T-cell (primary cell): ENCODE measurements around the gene NELFB. TPM values are rescaled to one million over a fixed set of nuclear protein-coding genes. Genes with fewer than 3 reads are reported as not detected.
A peak's percentile ranks its signal among the peaks of the same experiment; 100 is the strongest.

Source experiments
- ATAC-seq, 4 experiments: fragments of 200-7000 bp in 3 of 4; fragments of 150-1000 bp in 1 of 4; cut with Tn5 transposase; replicated peaks in 1 of 4; 1 replicate in 3 of 4; 2 replicates in 1 of 4; pipeline ENCODE4 v1.10.0; 2021; ENCODE audit warnings: moderate library complexity in 3 of 4, mild to moderate bottlenecking in 2 of 4, moderate number of reproducible peaks in 1 of 4
- CTCF ChIA-PET, 2 donors: fragments of 300-600 bp; sonication (Branson Sonifier 250); formaldehyde crosslinking; loops; one replicate each; lab custom pipeline; 2022; ENCODE audit warnings: antibody characterized with exemption in 2 of 2; lab: Charles Lee
- POLR2A ChIA-PET, 2 donors: fragments of 300-600 bp; sonication (Branson Sonifier 250); formaldehyde crosslinking; loops; one replicate each; lab custom pipeline; 2022; ENCODE audit warnings: antibody characterized with exemption in 2 of 2; lab: Charles Lee
- DNase-seq, 35 experiments: peaks; one replicate each; pipeline versions ENCODE4 v3.0.0 to v3.0.0-alpha.2; 2013 to 2023
- H3K27ac ChIP-seq: one replicate; pipeline ENCODE4 v1.5.1; 2013; ENCODE audit warnings: low read length
- H3K27me3 ChIP-seq, 2 experiments: replicated peaks in 1 of 2; 1 replicate in 1 of 2; 2 replicates in 1 of 2; pipeline versions ENCODE4 v1.6.1 to v1.7.0; 2013; ENCODE audit warnings: low read length in 1 of 2, mixed read lengths in 1 of 2; ENCODE audit not compliant: control insufficient read depth in 2 of 2, insufficient read depth in 2 of 2; ENCODE audit errors: extremely low read depth in 1 of 2
- H3K36me3 ChIP-seq, 2 donors: 1 replicate in 1 of 2; 2 replicates in 1 of 2; pipeline versions ENCODE4 v1.6.1 to v1.7.0; 2013; ENCODE audit warnings: low read length in 1 of 2; ENCODE audit not compliant: control insufficient read depth in 2 of 2, insufficient read depth in 1 of 2; ENCODE audit errors: extremely low read depth in 1 of 2
- H3K4me1 ChIP-seq, 2 experiments: 1 replicate in 1 of 2; 2 replicates in 1 of 2; pipeline versions ENCODE4 v1.6.1 to v1.7.0; 2013; ENCODE audit warnings: low read length in 2 of 2, mixed read lengths in 1 of 2; ENCODE audit not compliant: insufficient read depth in 2 of 2, control insufficient read depth in 1 of 2; ENCODE audit errors: extremely low read depth in 1 of 2
- H3K4me3 ChIP-seq, 2 donors: 1 replicate in 1 of 2; 2 replicates in 1 of 2; pipeline versions ENCODE4 v1.5.1 to v1.7.0; 2013; ENCODE audit warnings: mild to moderate bottlenecking in 2 of 2, low read length in 1 of 2, moderate library complexity in 1 of 2; ENCODE audit not compliant: control insufficient read depth in 1 of 2; ENCODE audit errors: extremely low read depth in 1 of 2
- H3K9me3 ChIP-seq: 2 replicates; pipeline ENCODE4 v1.7.0; 2013
- H3K27ac Mint-ChIP-seq, 2 donors: one replicate each; pipeline ENCODE4 v1.8.0; 2020 to 2021; ENCODE audit warnings: mild to moderate bottlenecking in 2 of 2, mixed read lengths in 2 of 2
- H3K27me3 Mint-ChIP-seq, 2 donors: one replicate each; pipeline ENCODE4 v1.8.0; 2021 to 2022; ENCODE audit warnings: mixed read lengths in 2 of 2
- H3K36me3 Mint-ChIP-seq: one replicate; pipeline ENCODE4 v1.8.0; 2021; ENCODE audit warnings: mixed read lengths
- H3K4me1 Mint-ChIP-seq, 3 donors: one replicate each; pipeline ENCODE4 v1.8.0; 2020 to 2022; ENCODE audit warnings: mixed read lengths in 3 of 3, mild to moderate bottlenecking in 1 of 3
- H3K4me3 Mint-ChIP-seq, 3 donors: one replicate each; pipeline ENCODE4 v1.8.0; 2020 to 2022; ENCODE audit warnings: mild to moderate bottlenecking in 3 of 3, mixed read lengths in 3 of 3, moderate library complexity in 3 of 3
- H3K9me3 Mint-ChIP-seq, 3 donors: one replicate each; pipeline ENCODE4 v1.8.0; 2020 to 2022; ENCODE audit warnings: mixed read lengths in 3 of 3
- WGBS: methylation state at CpG from one replicate; pipeline ENCODE4 v1.1.5; 2013; ENCODE audit warnings: missing lambda C conversion rate; ENCODE audit not compliant: insufficient coverage; 5-methylcytosine and 5-hydroxymethylcytosine counted together
- total RNA-seq, 35 experiments: library from RNA in 6 of 35; stranded (reverse) in 6 of 35; fragments of 120-200 nt in 1 of 35; gene quantifications; one replicate each; pipeline versions ENCODE4 v1.2.1 to v1.2.4 and lab custom pipeline; 2013 to 2026

The NELFB gene
- total RNA-seq, 5 donors from 2014 or later (not counting 1 experiment from before 2014, with no cell fraction given), result 36.1 to 62.2 (median 58.8) TPM

- WGBS, result 75% methylated on average over 25 of the region's 40 CpGs
- DNase-seq (no peak), ATAC-seq (no peak)
- no peaks in the 10 kb centered on the region for H3K9me3 ChIP-seq
- peaks cover 3 to 36% of the 10 kb centered on the region in 2 experiments for H3K4me1 ChIP-seq
- Mint-ChIP-seq H3K36me3 (no peaks in the 10 kb centered on the region), H3K4me3 (no peak overlapping the region), H3K9me3 (no peaks in the 10 kb centered on the region), H3K27ac (no peak overlapping the region), H3K4me1 (peaks cover 10 to 19% (median 12%) of the 10 kb centered on the region in 3 donors), H3K27me3 (peaks cover 0 to 14% of the 10 kb centered on the region in 2 donors)
- ChIA-PET POLR2A (no interaction called here), CTCF (no interaction called here)
- peaks cover 0 to 3% of the 10 kb centered on the region in 2 donors for H3K36me3 ChIP-seq
- no peak overlapping the region for H3K4me3 ChIP-seq
- peaks cover 0 to 57% of the 10 kb centered on the region in 2 experiments for H3K27me3 ChIP-seq
- H3K27ac ChIP-seq, result no peak overlapping the region
These were observed 21.0 kb upstream of the NELFB start for GRCh38 chr9:137234055-137234697.

DNA sequence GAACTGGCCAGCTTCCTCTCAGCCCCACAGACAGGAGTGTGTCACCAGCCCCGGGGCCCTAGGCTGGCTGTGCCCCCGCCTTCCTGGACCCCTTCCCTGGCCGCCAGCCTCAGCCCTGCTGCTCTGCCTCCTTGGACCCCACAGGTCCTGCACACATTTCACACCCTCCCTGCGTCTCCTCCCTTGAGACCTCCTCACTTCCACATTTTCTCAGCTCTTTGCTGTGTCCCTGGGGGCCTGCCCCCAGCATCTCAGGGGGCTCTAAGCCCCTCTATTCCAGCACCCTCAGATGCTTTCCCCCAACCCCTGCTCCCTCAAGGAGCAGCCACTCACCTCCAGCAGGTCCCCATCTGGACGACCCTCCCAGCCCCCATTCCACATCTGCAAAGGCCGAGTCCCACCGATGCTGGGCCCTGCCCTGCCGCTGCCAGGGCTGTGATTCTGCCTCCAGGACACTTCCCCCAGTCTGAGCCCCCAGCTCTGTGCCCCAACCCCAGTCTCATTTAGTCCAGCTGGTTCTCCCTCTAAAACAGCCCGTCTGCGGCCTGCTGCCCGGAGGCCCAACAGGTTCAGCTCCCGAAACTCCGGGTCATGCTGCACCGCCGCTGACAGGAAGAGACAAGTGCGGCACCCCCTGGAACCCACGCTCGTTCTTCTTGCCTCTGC, 20.2 kb upstream of the NELFB start:
- ATAC-seq (no peak), DNase-seq (no peak)
- peaks cover 10 to 24% (median 16%) of the 10 kb centered on the region in 3 donors for H3K4me1 Mint-ChIP-seq
- peaks cover 0 to 11% of the 10 kb centered on the region in 2 donors for H3K27me3 Mint-ChIP-seq
- H3K36me3 Mint-ChIP-seq, result no peaks in the 10 kb centered on the region
- Histone ChIP-seq H3K27me3 (peaks cover 0 to 50% of the 10 kb centered on the region in 2 experiments), H3K4me1 (peaks cover 3 to 43% of the 10 kb centered on the region in 2 experiments), H3K27ac (no peak overlapping the region), H3K9me3 (no peaks in the 10 kb centered on the region), H3K4me3 (no peak overlapping the region), H3K36me3 (peaks cover 0 to 3% of the 10 kb centered on the region in 2 donors)
- H3K4me3 Mint-ChIP-seq, result no peak overlapping the region
- H3K9me3 Mint-ChIP-seq, result no peaks in the 10 kb centered on the region
- no peak overlapping the region for H3K27ac Mint-ChIP-seq
- ChIA-PET CTCF (no interaction called here), POLR2A (interaction anchor here in 1 of 2 donors (0.6 kb wide), 1 partner anchor 34 kb away, joined by 3 read pairs; no protein-coding TSS in a partner anchor)
- 72% methylated on average over 11 of the region's 18 CpGs for WGBS

GRCh38 chr9:137235424-137236237, 19.5 kb upstream of the NELFB start:
- POLR2A ChIA-PET, result interaction anchor here (0.6 kb wide), 2 partner anchors 29 to 35 kb away, joined by 3 to 5 read pairs; no protein-coding TSS in a partner anchor
- 72% methylated on average over 25 of the region's 35 CpGs for WGBS
- no peak overlapping the region for H3K27ac Mint-ChIP-seq
- H3K4me3 ChIP-seq, result no peak overlapping the region
- peaks cover 10 to 24% (median 17%) of the 10 kb centered on the region in 3 donors for H3K4me1 Mint-ChIP-seq
- H3K9me3 ChIP-seq, result no peaks in the 10 kb centered on the region
- peak overlapping the region in 1 of 3 donors; percentile 16 for H3K4me3 Mint-ChIP-seq
- H3K36me3 Mint-ChIP-seq, result no peaks in the 10 kb centered on the region
- no peaks in the 10 kb centered on the region for H3K9me3 Mint-ChIP-seq
- H3K27ac ChIP-seq, result no peak overlapping the region
- H3K27me3 Mint-ChIP-seq, result peaks cover 0 to 11% of the 10 kb centered on the region in 2 donors
- ATAC-seq (no peak), DNase-seq (no peak)
- H3K4me1 ChIP-seq, result peaks cover 3 to 47% of the 10 kb centered on the region in 2 experiments
- CTCF ChIA-PET, result interaction anchor here (0.6 to 1.2 kb wide), 7 partner anchors 21 to 968 kb away, joined by 3 to 6 read pairs (median 4); partner anchors contain the start of gene MAN1B1 (in 1 of the 2)
- peaks cover 0 to 3% of the 10 kb centered on the region in 2 donors for H3K36me3 ChIP-seq
- H3K27me3 ChIP-seq, result peaks cover 0 to 43% of the 10 kb centered on the region in 2 experiments

- no peak overlapping the region for H3K27ac Mint-ChIP-seq
- CTCF ChIA-PET, result interaction anchor here (0.5 to 1.2 kb wide), 15 partner anchors 11 to 969 kb away, joined by 3 to 9 read pairs (median 4); partner anchors contain the start of genes MAN1B1 (in 1 of the 2) and NELFB (in 1 of the 2)
- H3K36me3 Mint-ChIP-seq, result no peaks in the 10 kb centered on the region
- Histone ChIP-seq H3K9me3 (no peaks in the 10 kb centered on the region), H3K27me3 (peaks cover 0 to 35% of the 10 kb centered on the region in 2 experiments), H3K4me3 (no peak overlapping the region), H3K36me3 (peaks cover 0 to 3% of the 10 kb centered on the region in 2 donors), H3K27ac (no peak overlapping the region), H3K4me1 (peaks cover 3 to 47% of the 10 kb centered on the region in 2 experiments)
- no peaks in the 10 kb centered on the region for H3K9me3 Mint-ChIP-seq
- H3K27me3 Mint-ChIP-seq, result peaks cover 0 to 8% of the 10 kb centered on the region in 2 donors
- peak; percentile 20 to 37 (median 24) for ATAC-seq
- 10% methylated on average over 27 of the region's 31 CpGs for WGBS
- POLR2A ChIA-PET, result interaction anchor here (0.6 kb wide), 2 partner anchors 25 to 30 kb away, joined by 4 to 5 read pairs; no protein-coding TSS in a partner anchor
- H3K4me3 Mint-ChIP-seq, result peak overlapping the region in 1 of 3 donors; percentile 16
- H3K4me1 Mint-ChIP-seq, result peaks cover 15 to 27% (median 19%) of the 10 kb centered on the region in 3 donors
- peak; percentile 71 to 95 (median 87) for DNase-seq
These were observed 18.7 kb upstream of the NELFB start for GRCh38 chr9:137236238-137236935.

DNA sequence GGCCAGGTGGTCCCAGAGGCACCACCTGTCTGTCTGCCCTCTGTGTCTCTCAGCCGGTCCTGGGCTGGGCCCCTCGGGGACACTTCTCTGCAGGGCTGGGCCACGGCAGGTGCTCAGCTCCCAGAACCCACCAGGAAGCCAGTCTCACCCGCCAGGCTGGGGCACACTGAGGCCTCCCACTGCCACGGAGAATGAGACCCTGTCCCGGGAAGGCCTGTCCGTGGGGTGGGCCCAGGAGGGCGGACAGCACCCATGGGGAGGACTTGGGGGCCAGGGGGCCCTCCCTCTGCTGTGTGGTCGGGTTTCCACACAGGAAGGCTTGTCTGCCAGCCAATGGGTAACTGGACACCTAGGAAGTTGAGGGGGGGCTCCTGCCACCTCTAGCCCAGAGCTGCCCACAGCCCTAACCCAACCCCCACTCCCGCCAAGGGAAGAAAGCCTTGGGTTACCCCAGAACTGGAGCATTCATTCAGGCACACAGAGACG, 18.1 kb upstream of the NELFB start:
- no peaks in the 10 kb centered on the region for H3K9me3 ChIP-seq

More for the DNA sequence above, 18.1 kb upstream of the NELFB start:
- peaks cover 0 to 29% of the 10 kb centered on the region in 2 experiments for H3K27me3 ChIP-seq
- Mint-ChIP-seq H3K36me3 (no peaks in the 10 kb centered on the region), H3K27me3 (peaks cover 0 to 5% of the 10 kb centered on the region in 2 donors), H3K9me3 (no peaks in the 10 kb centered on the region), H3K4me3 (peak overlapping the region in 1 of 3 donors; percentile 16), H3K27ac (no peak overlapping the region), H3K4me1 (peaks cover 15 to 27% (median 19%) of the 10 kb centered on the region in 3 donors)
- 29% methylated on average over 9 of the region's 11 CpGs for WGBS
- peaks cover 3 to 51% of the 10 kb centered on the region in 2 experiments for H3K4me1 ChIP-seq
- no peak overlapping the region for H3K27ac ChIP-seq
- H3K36me3 ChIP-seq, result peaks cover 2 to 3% of the 10 kb centered on the region in 2 donors
- DNase-seq (no peak), ATAC-seq (no peak)
- no peak overlapping the region for H3K4me3 ChIP-seq
- ChIA-PET CTCF (interaction anchor here (0.6 to 1.2 kb wide), 12 partner anchors 10 to 970 kb away, joined by 3 to 9 read pairs (median 4); partner anchors contain the start of genes MAN1B1 (in 1 of the 2) and NELFB (in 1 of the 2)), POLR2A (interaction anchor here in 1 of 2 donors (0.6 kb wide), 1 partner anchor 24 kb away, joined by 4 read pairs; no protein-coding TSS in a partner anchor)
